Fibroblast of mammary gland (primary cell): ENCODE results near the gene LHFPL2.
A peak's percentile ranks its signal among the peaks of the same experiment; 100 is the strongest.

Experiments
- DNase-seq: peaks from one replicate; pipeline ENCODE4 v3.0.0-alpha.2; 2010; ENCODE audit warnings: low read depth
- H3K4me3 ChIP-seq: 2 replicates; pipeline ENCODE4 v1.5.1; 2011; ENCODE audit warnings: low read depth, mild to moderate bottlenecking, low read length, moderate library complexity; ENCODE audit not compliant: control insufficient read depth
- CTCF ChIP-seq: conservative IDR thresholded peaks from 2 replicates; pipeline ENCODE4 v1.5.1; 2011; ENCODE audit warnings: low read depth, low read length, inconsistent platforms; ENCODE audit not compliant: control insufficient read depth, insufficient read depth

The LHFPL2 gene

DNA sequence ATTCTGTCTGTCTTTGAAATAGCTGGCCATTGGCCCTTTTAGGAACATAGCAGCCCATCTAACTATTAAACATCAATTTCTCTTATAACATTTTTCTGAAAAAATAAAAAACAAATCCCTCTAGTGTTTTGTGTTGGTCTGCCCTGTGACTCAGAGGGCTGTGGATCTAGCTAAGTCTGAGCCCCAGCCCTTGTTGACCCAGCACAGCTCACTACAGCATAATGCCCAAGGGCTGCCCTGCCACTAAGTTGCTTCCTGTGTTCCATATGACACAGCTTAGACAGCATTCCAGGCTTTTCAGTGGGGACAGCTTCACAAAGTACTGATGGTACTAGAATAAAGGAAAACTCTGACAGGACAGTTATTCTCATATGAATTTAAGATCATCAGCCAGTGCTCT lies 152.2 kb downstream of the LHFPL2 start:
- no peak for TF ChIP-seq CTCF
- no peak overlapping the region for H3K4me3 ChIP-seq
- peak; percentile 62 for DNase-seq

DNA sequence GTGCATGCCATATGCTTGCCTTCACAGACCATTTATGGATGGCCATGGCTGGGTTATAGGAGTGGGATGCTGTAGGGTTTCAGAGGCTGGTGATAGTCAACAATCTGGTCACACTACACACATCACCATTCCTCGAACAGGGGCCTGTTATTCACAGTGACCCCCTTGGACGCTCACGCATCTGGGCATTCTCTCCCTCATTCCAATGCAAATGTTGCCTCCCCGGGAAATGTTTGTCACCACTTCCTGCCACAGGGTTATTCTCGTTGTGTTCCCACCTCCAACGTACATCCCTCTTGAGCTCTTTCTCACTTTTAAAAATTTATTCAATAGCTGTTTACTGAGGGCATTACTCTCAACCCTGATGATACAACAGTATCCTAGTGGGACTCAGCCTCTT lies 152.8 kb downstream of the LHFPL2 start:
- H3K4me3 ChIP-seq = no peak overlapping the region
- TF ChIP-seq CTCF = no peak
- DNase-seq = no peak

GRCh38 chr5:78492650-78493049 lies 155.9 kb downstream of the LHFPL2 start:
- H3K4me3 ChIP-seq = no peak overlapping the region
- no peak for DNase-seq
- TF ChIP-seq CTCF = no peak

DNA sequence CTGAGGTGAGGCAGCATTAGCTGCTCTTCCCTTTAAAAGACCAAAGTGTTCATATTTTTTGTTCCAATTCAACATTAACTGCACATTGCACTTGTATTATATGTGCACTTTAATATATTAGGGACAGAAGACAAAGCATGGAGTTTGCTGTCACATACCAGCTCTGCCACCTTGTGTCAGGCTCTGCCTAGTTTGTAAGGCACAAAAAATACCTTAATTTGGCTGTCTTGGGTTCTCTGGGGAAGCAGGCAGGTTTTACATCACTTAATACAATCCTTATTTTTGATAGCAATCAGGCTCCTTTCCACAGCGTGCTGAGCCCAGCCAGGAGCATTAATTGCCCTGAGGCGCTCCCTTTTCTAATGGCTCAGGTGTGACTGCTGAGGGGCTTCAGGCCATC lies 156.3 kb downstream of the LHFPL2 start:
- no peak overlapping the region for H3K4me3 ChIP-seq
- no peak for DNase-seq
- no peak for TF ChIP-seq CTCF

DNA sequence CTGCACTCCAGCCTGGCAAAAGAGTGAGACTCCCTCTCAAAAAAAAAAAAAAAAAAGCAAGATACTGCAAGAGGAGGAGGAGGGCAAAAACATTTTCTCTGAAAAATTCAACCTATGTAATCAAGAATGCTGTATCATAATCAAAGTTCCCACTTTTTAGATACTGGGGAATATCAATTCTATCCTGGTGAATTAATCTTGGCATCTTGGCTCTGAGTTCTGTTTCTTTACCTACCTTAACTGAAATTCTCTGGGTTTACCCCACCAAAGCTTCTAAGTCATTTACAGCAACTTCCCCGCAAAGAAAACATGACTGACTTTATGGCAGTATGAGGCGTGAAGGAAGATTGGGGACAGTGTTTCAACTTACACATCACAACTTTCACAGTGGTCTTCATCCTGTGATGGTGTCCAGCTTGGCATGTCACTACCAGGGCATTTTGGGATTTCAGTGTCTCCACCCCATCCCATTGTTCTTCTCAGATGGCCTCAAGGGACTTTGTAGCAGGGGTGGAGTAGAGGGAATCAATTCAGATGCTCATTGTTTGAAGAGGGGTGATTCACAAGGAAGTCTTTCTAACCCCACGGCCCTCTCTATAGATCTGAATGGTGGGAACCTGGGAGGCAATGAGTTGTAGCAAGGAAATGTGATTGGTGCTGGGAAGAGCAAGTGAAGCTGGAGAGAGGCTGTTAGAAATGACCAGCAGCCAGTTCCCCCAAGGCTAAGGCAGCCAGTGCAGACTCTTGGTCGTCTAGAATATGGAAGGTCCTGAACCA lies 157.7 kb downstream of the LHFPL2 start:
- no peak for TF ChIP-seq CTCF
- no peak for DNase-seq
- no peak overlapping the region for H3K4me3 ChIP-seq

GRCh38 chr5:78487846-78488245 lies 160.7 kb downstream of the LHFPL2 start:
- no peak overlapping the region for H3K4me3 ChIP-seq
- DNase-seq = no peak
- no peak for TF ChIP-seq CTCF
